Trophoblast cell (in vitro differentiated cells and primary cell): ENCODE measurements around the gene OGFR.

Experiments
- DNase-seq, 2 donors: peaks; one replicate each; pipeline ENCODE4 v3.0.0-alpha.2; 2016
- H2AFZ ChIP-seq: 2 replicates; pipeline ENCODE4 v1.6.1; 2013; ENCODE audit warnings: low read length, moderate library complexity, mild to moderate bottlenecking; ENCODE audit not compliant: insufficient read depth, poor library complexity
- H2AK5ac ChIP-seq: 2 replicates; pipeline ENCODE4 v1.6.1; 2013; ENCODE audit warnings: mild to moderate bottlenecking, low read length
- H2BK120ac ChIP-seq: 2 replicates; pipeline ENCODE4 v1.6.1; 2013; ENCODE audit warnings: low read length, mild to moderate bottlenecking, moderate library complexity; ENCODE audit not compliant: insufficient read depth, poor library complexity
- H2BK12ac ChIP-seq: 2 replicates; pipeline ENCODE4 v1.6.1; 2013; ENCODE audit warnings: mild to moderate bottlenecking, low read length, moderate library complexity
- H2BK5ac ChIP-seq: 2 replicates; pipeline ENCODE4 v1.6.1; 2013; ENCODE audit warnings: low read length, low read depth, moderate library complexity, mild to moderate bottlenecking; ENCODE audit not compliant: poor library complexity
- H3K14ac ChIP-seq: 2 replicates; pipeline ENCODE4 v1.6.1; 2013; ENCODE audit warnings: mild to moderate bottlenecking, low read length
- H3K18ac ChIP-seq: 2 replicates; pipeline ENCODE4 v1.6.1; 2013; ENCODE audit warnings: mild to moderate bottlenecking, low read length
- H3K23ac ChIP-seq: 2 replicates; pipeline ENCODE4 v1.6.1; 2013; ENCODE audit warnings: low read length
- H3K27ac ChIP-seq: 2 replicates; pipeline ENCODE4 v1.5.1; 2013; ENCODE audit warnings: low read depth, mild to moderate bottlenecking, inconsistent platforms, low read length, moderate library complexity
- H3K27me3 ChIP-seq: 2 replicates; pipeline ENCODE4 v1.6.1; 2013; ENCODE audit warnings: inconsistent platforms, mild to moderate bottlenecking, low read length, moderate library complexity; ENCODE audit not compliant: insufficient read depth
- H3K36me3 ChIP-seq, 2 experiments: 1 replicate in 1 of 2; 2 replicates in 1 of 2; pipeline ENCODE4 v1.6.1; 2013; ENCODE audit warnings: low read length in 2 of 2, mild to moderate bottlenecking in 2 of 2, moderate library complexity in 1 of 2; ENCODE audit not compliant: insufficient read depth in 2 of 2, control insufficient read depth in 1 of 2
- H3K4ac ChIP-seq: 2 replicates; pipeline ENCODE4 v1.6.1; 2013; ENCODE audit warnings: low read depth, mild to moderate bottlenecking, low read length, moderate library complexity
- H3K4me1 ChIP-seq, 2 experiments: 1 replicate in 1 of 2; 2 replicates in 1 of 2; pipeline ENCODE4 v1.6.1; 2013; ENCODE audit warnings: low read length in 2 of 2, mild to moderate bottlenecking in 2 of 2, moderate library complexity in 1 of 2; ENCODE audit not compliant: insufficient read depth in 2 of 2, control insufficient read depth in 1 of 2
- H3K4me2 ChIP-seq: 2 replicates; pipeline ENCODE4 v1.6.1; 2013; ENCODE audit warnings: inconsistent platforms, mild to moderate bottlenecking, low read length, moderate library complexity
- H3K4me3 ChIP-seq: 2 replicates; pipeline ENCODE4 v1.5.1; 2013; ENCODE audit warnings: mild to moderate bottlenecking, low read depth, low read length, inconsistent platforms
- H3K79me1 ChIP-seq: one replicate; pipeline ENCODE4 v1.6.1; 2013; ENCODE audit warnings: low read length
- H3K79me2 ChIP-seq: 2 replicates; pipeline ENCODE4 v1.6.1; 2013; ENCODE audit warnings: low read length, mild to moderate bottlenecking; ENCODE audit not compliant: control insufficient read depth, insufficient read depth, poor library complexity
- H3K9ac ChIP-seq: 2 replicates; pipeline ENCODE4 v1.6.1; 2013; ENCODE audit warnings: mild to moderate bottlenecking, low read length
- H3K9me3 ChIP-seq: 2 replicates; pipeline ENCODE4 v1.6.1; 2013; ENCODE audit warnings: low read depth, mild to moderate bottlenecking, control low read depth, inconsistent platforms, low read length; ENCODE audit not compliant: insufficient read depth
- H4K12ac ChIP-seq: 2 replicates; pipeline ENCODE4 v1.6.1; 2013; ENCODE audit warnings: low read depth, mild to moderate bottlenecking, low read length, moderate library complexity
- H4K8ac ChIP-seq: 2 replicates; pipeline ENCODE4 v1.6.1; 2013; ENCODE audit warnings: low read depth, mild to moderate bottlenecking, low read length, moderate library complexity
- H4K91ac ChIP-seq: one replicate; pipeline ENCODE4 v1.6.1; 2013; ENCODE audit warnings: low read depth, mild to moderate bottlenecking, low read length, moderate library complexity
- WGBS: extraction: QIAGEN DNeasy Blood & Tissue Kit; methylation state at CpG from one replicate; pipeline ENCODE4 v1.1.7; 2013; ENCODE audit warnings: missing lambda C conversion rate; ENCODE audit not compliant: insufficient read length, insufficient coverage; ENCODE audit errors: extremely low coverage; 5-methylcytosine and 5-hydroxymethylcytosine counted together

Gene OGFR

DNA sequence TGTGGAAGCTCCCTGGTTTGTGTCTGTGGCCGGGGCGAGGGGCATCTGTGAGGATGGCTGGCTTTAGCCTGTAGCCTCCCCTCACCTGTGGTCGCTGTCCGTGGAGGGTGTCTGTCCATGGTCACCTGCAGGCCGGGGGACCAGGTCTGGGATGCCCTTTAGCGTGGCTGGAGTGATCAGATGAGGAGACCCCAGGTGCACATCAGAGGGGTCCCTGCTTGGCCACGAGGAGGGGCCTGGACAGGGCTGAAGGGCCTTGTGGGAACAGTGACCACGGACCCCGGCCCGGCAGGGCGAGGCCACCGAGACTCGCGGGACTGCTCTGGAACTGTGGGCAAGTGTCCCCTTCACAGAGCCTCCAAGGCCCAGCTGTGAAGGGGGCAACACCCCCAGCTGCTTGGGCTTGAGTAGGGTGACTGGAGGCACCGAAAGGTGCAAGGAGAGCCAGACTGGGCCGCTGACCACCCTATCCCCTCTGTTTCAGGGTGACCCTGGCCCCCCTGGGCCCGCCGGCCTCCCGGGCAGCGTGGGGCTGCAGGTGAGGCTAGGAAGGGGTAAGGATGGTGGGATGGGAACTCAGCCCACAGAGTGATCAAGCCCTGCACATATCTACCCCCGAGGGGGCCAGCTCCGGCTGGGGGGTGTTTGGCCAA lies 20.8 kb downstream of the OGFR start:
- no peak overlapping the region for H3K23ac ChIP-seq
- no peaks in the 10 kb centered on the region for H3K9me3 ChIP-seq
- no peak for DNase-seq
- H4K91ac ChIP-seq, result no peak overlapping the region
- no peak overlapping the region for H4K8ac ChIP-seq
- H2BK120ac ChIP-seq, result no peak overlapping the region
- no CpG with 5 or more reads among the region's 22 CpGs for WGBS
- no peak overlapping the region for H3K14ac ChIP-seq
- H3K79me2 ChIP-seq, result no peaks in the 10 kb centered on the region
- H3K79me1 ChIP-seq, result no peaks in the 10 kb centered on the region
- no peak overlapping the region for H3K4ac ChIP-seq
- H2BK12ac ChIP-seq, result no peak overlapping the region
- no peak overlapping the region for H3K4me3 ChIP-seq
- H3K36me3 ChIP-seq, result peaks cover 70 to 76% of the 10 kb centered on the region in 2 experiments
- no peak overlapping the region for H3K4me2 ChIP-seq
- H3K4me1 ChIP-seq, result peaks cover 4 to 6% of the 10 kb centered on the region in 2 experiments
- H3K27me3 ChIP-seq, result no peaks in the 10 kb centered on the region
- no peak overlapping the region for H2BK5ac ChIP-seq
- H3K27ac ChIP-seq, result no peak overlapping the region
- no peak overlapping the region for H2AFZ ChIP-seq
- H4K12ac ChIP-seq, result no peak overlapping the region
- no peak overlapping the region for H3K18ac ChIP-seq
- H2AK5ac ChIP-seq, result no peak overlapping the region
- H3K9ac ChIP-seq, result no peak overlapping the region

DNA sequence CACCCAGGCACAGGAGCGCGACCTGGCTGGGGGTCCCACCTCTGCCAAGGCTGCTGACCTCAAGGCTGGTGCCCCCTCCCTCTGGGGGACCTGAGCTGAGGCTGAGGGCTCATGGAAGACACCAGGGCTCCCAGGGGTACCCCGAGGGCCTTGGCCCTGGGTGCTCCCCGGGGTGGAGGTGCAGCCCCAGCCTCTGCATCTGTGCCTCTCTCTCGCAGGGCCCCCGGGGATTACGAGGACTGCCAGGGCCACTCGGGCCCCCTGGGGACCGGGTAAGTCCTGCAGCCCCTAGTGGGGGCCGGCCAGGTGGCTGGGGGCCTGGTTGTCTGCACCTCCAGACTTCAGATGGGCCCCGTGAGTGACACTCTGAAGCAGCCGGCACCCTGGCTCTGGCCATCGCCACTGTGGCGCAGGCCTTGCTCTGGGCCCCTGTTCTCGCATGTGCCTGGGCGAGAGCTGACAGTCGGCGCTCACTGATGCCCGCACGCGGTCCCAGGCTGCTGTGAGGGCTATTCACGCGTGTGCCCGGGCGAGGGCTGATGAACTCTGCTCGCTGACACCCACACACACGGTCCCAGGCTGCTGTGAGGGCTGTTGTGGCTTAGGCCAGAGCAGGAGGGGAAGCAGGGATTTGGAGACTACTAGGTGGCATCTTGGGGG lies 21.5 kb downstream of the OGFR start:
- Histone ChIP-seq H2BK5ac (no peak overlapping the region), H3K79me1 (no peaks in the 10 kb centered on the region), H2AFZ (no peak overlapping the region), H3K27me3 (no peaks in the 10 kb centered on the region), H3K4me1 (peaks cover 5 to 10% of the 10 kb centered on the region in 2 experiments), H4K91ac (no peak overlapping the region), H3K9ac (no peak overlapping the region), H2BK120ac (no peak overlapping the region), H3K23ac (no peak overlapping the region), H3K4ac (no peak overlapping the region), H4K12ac (no peak overlapping the region), H3K9me3 (no peaks in the 10 kb centered on the region), H3K18ac (no peak overlapping the region), H2BK12ac (no peak overlapping the region), H3K79me2 (no peaks in the 10 kb centered on the region), H3K14ac (no peak overlapping the region), H2AK5ac (no peak overlapping the region), H3K36me3 (peaks cover 69 to 74% of the 10 kb centered on the region in 2 experiments), H4K8ac (no peak overlapping the region), H3K27ac (no peak overlapping the region), H3K4me2 (no peak overlapping the region), H3K4me3 (no peak overlapping the region)
- DNase-seq, result no peak
- no CpG with 5 or more reads among the region's 27 CpGs for WGBS

DNA sequence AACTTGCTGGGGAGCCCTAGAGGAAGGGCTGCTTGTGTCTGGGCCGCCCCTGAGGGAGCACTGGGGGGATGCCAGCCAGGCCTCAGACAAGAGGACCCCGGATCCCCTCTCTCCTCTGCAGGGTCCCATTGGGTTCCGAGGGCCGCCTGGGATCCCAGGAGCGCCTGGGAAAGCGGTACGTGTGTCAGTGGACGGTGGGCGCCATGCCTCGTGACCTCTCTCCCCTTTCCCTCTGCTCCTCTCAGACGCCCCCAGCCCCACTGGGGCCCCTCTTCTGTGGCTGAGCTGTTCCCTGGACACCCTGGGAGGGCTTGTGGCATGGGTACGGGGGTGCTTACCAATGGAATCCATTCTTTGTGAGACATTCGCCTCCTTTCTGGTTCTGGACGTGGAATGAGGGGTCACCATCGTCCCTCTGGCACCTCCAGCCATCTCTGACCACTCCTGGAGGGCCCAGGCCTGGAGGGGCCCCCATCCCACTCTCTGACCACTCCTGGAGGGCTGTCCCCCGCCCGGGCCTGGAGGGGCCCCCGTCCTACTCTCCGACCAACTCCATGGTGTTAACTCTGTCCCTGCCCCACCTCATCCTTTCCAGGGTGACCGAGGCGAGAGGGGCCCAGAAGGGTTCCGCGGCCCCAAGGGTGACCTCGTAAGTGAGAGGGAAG lies 22.1 kb downstream of the OGFR start:
- Histone ChIP-seq H3K36me3 (peaks cover 72 to 73% of the 10 kb centered on the region in 2 experiments), H3K79me1 (no peaks in the 10 kb centered on the region), H2BK120ac (no peak overlapping the region), H3K79me2 (no peaks in the 10 kb centered on the region), H4K91ac (no peak overlapping the region), H3K4me3 (no peak overlapping the region), H4K12ac (no peak overlapping the region), H3K18ac (no peak overlapping the region), H3K4ac (no peak overlapping the region), H3K23ac (no peak overlapping the region), H3K4me2 (no peak overlapping the region), H3K9me3 (no peaks in the 10 kb centered on the region), H2BK5ac (no peak overlapping the region), H3K4me1 (peaks cover 7 to 13% of the 10 kb centered on the region in 2 experiments), H4K8ac (no peak overlapping the region), H3K14ac (no peak overlapping the region), H3K27me3 (no peaks in the 10 kb centered on the region), H3K27ac (no peak overlapping the region), H2AFZ (no peak overlapping the region), H2AK5ac (no peak overlapping the region), H2BK12ac (no peak overlapping the region), H3K9ac (no peak overlapping the region)
- no peak for DNase-seq
- WGBS, result no CpG with 5 or more reads among the region's 24 CpGs

DNA sequence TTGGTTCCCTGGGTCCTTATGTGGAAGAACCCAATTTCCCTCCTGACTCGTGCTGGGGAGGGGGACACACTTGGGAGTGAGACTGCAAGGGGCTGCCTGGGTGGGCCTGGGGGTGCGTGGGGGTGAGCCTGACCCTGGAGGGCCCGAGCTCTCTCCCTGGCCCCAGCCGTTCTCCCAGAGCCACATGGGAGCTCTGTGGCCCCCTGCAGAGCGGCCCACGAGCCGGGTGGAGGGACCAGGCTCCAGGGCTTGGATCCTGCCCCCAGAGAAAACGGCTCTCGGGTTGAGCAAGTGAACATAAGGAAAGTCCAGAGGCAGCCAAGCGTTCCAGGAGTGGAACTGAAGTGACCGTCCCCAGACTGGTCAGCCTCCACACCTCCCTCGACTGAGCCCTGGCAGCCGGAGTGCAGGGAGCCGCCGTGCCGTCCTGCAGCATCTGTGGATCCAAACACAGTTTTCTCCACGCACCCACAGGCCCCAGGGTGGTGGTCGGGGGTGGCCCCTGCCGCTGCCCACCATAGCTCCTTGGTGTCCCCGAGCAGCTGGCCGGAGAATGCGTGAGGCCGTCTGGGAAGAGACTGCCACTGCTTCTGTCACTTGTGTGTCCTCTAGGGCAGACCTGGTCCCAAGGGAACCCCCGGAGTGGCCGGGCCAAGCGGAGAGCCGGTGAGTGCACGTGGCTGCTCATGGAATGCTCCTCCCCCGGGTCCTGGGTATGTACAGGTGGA lies 22.8 kb downstream of the OGFR start:
- H2AK5ac ChIP-seq, result no peak overlapping the region
- no peak overlapping the region for H2BK12ac ChIP-seq
- H3K27me3 ChIP-seq, result no peaks in the 10 kb centered on the region
- H3K4me3 ChIP-seq, result no peak overlapping the region
- H3K4me2 ChIP-seq, result no peak overlapping the region
- H3K79me1 ChIP-seq, result no peaks in the 10 kb centered on the region
- H3K4ac ChIP-seq, result no peak overlapping the region
- no peak overlapping the region for H4K12ac ChIP-seq
- no peak overlapping the region for H3K23ac ChIP-seq
- no peak for DNase-seq
- no peak overlapping the region for H3K18ac ChIP-seq
- no peak overlapping the region for H3K27ac ChIP-seq
- H2AFZ ChIP-seq, result no peak overlapping the region
- H3K4me1 ChIP-seq, result peaks cover 7 to 15% of the 10 kb centered on the region in 2 experiments
- H3K36me3 ChIP-seq, result peaks cover 74% of the 10 kb centered on the region in 2 experiments
- H4K91ac ChIP-seq, result no peak overlapping the region
- no peak overlapping the region for H2BK120ac ChIP-seq
- H2BK5ac ChIP-seq, result no peak overlapping the region
- no peak overlapping the region for H3K9ac ChIP-seq
- H4K8ac ChIP-seq, result no peak overlapping the region
- WGBS, result no CpG with 5 or more reads among the region's 29 CpGs
- no peaks in the 10 kb centered on the region for H3K79me2 ChIP-seq
- no peaks in the 10 kb centered on the region for H3K9me3 ChIP-seq
- no peak overlapping the region for H3K14ac ChIP-seq
